GM19025 (cell line): Measurements from ENCODE around the gene RAPGEF2.
"Not testable (repeated sequence)": the region's sequence is repeated elsewhere in the genome, so short reads cannot be mapped to it uniquely, and the experiment has no call there.

Experiments
- ATAC-seq: cut with Tn5 transposase; IDR thresholded peaks from one replicate; pipeline ENCODE4 v1.9.1; 2021; ENCODE audit warnings: mild to moderate bottlenecking, low read depth, moderate library complexity; ENCODE audit not compliant: unreplicated experiment

RAPGEF2 gene

GRCh38 chr4:159097144-159097543, 5.7 kb upstream of the RAPGEF2 start:
- no peak for ATAC-seq

DNA sequence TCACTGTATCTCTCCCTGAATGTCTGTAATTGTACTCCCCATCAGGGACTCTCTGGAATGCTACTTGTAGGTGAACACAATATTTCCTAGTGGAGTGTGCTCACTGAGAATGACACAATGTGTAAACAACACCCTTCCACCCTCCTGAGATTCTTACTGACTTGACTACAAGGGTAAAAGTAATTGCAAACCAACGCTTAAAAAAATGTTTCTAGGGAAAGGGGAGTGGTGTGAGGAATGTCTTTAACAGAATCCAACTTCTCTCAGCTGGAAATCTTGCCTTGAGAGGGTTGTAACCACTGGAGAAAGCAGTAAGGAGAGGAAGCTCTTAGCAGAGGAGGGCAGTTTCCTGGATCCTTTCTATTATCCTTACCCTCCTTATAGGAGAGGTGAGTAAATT, 5.1 kb upstream of the RAPGEF2 start:
- no peak for ATAC-seq

DNA sequence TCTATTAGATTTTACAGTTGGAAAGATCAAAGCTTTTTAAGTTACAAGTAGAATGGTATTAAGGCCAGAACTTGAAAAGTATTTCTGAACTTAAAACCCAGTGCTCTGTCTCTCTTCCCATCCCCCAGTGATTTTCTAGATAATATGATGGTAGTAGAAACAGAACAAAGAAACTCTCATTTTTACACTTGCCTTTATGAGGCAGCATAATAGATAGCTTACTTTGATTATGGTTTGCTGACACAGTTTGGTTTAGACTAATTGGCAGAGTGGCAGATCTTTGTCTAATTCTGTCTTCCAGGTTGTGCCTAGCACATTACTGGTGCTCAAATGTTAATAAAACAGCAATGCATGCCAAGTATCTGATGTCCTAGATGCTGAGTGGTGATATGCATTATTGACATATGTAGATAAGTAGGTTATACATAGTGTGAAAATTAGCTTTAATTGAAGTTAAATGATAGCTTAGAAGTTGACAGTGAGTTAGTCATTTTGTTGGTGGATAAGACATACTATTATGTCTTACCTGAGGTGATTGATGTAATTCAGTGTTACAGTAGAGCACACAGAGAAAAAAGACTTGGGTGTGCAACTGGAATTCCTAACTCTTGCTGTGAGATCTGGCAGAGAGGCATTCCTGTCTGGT, 4.3 kb upstream of the RAPGEF2 start:
- ATAC-seq = no peak

DNA sequence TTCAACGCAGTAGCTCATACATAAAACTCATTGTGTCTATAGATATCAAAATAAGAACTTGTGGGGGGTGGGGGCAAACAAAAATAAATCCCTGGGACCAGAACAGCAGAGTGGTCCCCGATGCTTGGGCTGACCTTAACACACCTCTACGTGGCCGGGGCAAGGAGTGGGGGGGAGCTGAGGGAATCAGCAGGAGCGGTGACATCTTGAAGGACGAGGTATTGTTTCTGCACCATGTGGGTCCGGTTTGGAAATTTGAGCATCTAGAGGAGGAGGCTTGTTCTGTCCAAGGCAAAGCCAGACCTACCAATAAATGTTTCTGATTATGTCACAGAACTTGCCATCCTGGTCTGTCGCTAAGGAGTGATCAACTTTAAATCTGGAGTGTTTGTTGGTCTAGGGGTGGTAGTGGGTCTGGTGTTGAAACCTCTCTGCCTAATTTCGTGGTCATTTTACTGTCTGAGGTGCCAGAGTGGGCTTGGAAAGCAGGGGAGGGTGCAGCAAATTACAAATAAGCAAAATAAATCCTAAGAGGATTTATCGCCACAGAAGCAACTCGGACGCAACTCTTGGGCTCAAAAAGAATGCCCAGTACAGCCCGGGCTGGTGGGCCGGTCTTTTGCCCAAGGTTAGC, 774 bp upstream of the RAPGEF2 start:
- ATAC-seq = no peak

DNA sequence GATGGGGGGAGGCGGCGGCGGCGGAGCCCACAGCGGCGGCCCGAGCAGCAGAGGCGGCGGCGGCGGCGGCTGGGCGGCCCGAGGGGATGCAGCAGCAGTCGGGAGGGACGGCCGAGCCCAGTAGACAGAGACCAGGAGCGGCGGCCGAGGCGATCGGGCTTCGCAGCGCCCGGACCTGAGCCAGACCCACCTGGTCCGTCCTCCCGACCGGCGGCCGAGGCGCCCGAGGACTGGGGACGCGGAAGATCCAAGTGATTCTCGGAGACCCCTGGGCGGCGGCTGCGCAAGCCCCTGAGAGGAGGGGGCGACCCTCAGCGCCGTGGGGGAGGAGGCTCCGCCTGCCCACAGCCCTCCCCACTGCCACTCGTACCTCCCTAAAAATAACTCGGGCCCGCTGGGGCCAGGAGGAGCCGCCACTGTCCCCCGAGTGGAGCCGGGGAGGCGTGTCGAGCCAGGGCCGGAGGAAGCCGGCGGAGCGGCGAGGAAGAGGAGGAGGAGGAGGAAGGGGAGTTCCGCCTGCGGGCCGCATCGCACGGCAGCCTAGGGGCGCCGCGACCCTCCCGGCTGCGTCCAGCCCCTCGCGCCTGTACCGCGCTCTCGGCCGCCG, 608 bp downstream of the RAPGEF2 start:
- ATAC-seq = peak; percentile 20

DNA sequence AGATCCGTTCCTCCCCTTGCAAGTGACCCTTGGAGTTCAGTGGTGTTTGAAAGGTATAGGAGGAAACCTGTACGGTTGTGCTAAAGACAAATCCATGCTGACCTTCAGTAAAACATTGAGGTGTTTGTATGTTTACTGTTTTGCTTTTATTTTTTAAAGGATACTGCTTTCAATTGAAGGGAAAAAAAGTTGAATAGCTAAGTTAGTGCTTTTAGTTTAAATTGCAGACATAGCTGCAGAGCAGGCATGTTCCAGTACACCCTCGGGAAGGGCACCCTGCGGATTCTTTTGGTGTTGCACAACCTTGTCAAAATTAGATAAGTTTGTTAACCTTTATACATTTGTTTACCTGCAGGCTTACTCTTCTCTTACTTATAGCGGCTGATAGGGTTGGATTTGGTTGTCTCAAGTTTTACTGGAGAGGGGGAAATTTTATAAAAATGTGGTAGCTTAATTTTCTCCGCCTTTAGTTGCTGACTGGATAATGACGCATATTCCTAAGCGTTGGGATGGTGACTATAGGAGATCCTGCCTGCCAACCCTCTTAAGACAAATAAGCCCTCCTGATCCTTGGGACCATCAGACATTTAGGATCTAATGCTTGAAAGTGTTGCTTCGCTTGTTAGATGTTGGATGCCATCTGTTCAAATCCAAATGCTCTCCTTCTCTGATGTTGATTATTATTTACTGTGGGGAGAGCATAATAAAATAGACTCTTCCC, 2.0 kb downstream of the RAPGEF2 start:
- no peak for ATAC-seq

DNA sequence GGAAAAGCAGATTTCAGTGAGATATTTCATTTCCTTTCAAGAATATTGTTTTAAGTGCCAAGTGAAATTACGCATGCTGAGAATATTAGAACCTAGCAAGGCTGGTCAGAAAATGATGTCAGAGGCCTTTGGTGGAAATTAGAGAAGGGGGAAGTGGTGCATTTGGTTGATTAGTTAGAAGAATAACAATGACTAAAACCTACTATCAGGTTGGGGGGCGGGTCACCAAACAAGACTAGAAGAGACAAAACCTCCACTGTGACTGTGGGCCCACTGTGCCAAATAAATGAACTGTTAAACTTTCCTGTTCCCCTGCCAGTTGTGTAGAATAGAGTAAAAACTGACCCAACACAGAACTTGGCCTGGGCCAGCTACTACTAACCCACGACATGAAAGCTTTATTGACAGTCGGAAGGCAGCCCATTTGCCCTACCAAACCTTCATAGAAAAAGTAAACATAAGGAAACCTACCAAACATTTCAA, 2.9 kb downstream of the RAPGEF2 start:
- no peak for ATAC-seq

DNA sequence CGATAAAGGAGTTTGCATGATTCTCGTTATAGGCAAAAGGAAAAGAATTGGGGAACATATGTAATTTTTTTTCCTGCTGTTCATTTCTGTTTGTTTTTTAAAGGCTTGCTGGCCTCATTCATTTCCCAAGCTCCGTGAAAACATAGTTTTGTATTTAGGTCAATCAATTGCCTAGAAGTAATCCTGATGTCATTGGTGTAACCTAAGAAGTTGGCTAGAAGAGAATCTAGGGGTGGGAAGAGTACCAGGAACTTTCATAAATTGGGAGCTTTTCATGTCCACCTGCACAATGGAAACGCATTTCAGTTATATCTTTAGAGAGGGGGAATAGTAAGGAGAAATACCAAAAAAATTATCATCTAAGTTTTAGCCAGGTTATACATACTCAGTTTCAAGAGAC, 3.8 kb downstream of the RAPGEF2 start:
- ATAC-seq = no peak

GRCh38 chr4:159107203-159107925, 4.5 kb downstream of the RAPGEF2 start:
- ATAC-seq = no peak

DNA sequence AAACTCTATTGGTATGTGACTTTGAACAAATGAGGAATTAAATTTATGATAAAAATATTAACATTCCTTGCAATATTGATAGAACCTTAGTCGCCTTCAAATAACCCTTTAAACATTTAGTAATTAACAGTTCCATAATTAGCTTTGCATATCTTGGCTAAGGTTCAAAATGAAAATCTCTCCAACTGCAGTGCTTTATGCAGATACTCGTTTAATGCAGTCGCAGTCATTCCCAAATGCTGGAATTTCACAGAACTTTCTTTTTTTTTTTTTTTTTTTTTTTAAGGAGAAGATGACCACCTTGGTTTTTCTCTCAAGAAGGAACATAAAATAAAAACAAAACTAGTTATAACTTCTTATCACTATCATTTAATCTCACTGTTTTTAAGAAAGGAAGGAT, 5.2 kb downstream of the RAPGEF2 start:
- ATAC-seq = no peak

DNA sequence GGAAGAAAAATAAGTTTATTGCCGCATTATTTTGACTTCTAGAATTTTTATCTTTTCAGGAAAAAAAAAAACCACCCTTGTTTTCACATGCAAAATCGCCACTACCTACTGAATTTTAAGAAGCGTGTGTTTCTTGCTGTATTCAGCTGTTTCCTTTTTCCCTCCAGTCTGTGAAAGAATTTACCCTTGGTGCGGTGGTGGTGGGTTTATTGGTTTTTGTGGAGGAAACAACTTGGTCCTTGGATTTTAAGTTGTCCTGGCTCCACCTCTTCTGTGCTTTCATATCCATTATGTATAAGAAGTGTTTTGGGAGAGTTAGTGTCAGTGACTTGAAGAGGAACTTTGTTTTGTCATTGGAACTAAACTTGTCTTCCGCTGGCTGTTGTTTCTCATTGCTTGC, 8.1 kb downstream of the RAPGEF2 start:
- ATAC-seq = no peak

DNA sequence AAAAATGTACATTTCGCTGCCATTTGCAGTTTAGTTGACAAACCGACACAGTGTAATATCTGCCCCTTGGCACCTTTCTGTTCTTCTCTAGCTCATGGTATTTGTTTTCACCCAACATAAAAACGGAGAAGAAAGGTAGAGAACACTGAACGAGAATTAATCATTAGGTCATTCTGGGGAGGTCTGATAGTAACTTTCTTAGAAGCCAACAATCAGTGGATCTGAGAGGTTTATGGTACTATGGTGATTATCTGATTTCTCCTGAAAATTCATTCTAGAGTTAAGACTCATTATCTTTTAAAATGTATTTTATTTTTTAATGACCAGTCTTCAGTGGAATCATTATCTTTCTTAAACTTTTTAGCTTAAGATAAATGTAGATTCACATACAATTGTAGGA, 8.5 kb downstream of the RAPGEF2 start:
- ATAC-seq = no peak

DNA sequence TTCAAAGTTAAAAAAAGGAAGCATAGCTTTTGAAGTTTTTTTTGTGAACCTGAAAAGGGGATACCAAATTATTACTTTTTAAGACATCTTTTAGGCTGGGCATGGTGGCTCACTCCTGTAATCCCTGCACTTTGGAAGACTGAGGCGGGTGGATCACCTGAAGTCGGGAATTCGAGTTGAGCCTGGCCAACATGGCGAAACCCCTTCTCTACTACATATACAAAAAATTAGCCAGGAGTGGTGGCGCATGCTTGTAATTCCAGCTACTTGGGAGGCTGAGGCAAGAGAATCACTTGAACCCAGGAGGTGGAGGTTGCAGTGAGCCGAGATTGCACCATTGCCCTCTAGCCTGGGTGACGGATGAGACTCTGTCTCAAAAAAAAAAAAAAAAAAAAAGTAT, 10.5 kb downstream of the RAPGEF2 start:
- ATAC-seq = not testable (repeated sequence)

GRCh38 chr4:159116098-159116497, 13.2 kb downstream of the RAPGEF2 start:
- ATAC-seq = not testable (repeated sequence)

- not testable (repeated sequence) for ATAC-seq
These were observed 13.8 kb downstream of the RAPGEF2 start for GRCh38 chr4:159116693-159117092.

DNA sequence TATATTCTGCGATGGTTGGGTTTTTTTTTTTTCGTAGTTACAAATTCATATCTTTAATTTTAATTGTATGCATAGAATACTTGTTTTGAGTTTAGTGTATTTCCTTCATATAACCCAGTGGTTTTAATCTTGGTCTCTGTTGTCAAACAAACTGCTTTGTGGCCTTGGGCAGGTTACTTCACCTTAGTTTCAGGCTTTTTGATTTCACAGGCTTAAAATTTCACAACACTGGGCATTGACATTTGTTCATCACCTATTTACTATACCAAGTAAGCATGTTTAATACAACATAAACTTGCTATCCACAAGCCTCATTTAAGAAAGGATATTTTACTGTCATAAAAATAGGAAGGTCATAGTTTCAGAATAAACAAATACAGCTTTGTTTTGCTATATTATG, 14.7 kb downstream of the RAPGEF2 start:
- no peak for ATAC-seq

DNA sequence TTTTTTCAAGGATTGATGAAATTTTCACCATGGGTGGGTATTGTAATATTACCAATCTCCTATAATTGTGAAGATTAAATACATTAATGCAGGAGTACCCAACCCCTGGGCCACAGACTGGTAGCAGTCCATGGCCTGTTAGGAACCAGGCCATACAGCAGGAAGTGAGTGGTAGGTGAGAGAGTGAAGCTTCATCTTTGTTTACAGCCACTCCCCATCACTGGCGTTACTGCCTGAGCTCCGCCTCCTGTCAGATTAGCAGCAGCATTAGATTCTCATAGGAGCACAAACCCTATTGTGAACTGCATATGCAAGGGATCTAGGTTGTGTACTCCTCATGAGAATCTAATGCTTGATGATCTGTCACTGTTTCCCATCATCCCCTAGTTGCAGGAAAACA, 15.1 kb downstream of the RAPGEF2 start:
- no peak for ATAC-seq

GRCh38 chr4:159121371-159121770, 18.5 kb downstream of the RAPGEF2 start:
- ATAC-seq = no peak

- ATAC-seq = no peak
These were observed 23.8 kb downstream of the RAPGEF2 start for GRCh38 chr4:159126716-159127115.

- no peak for ATAC-seq
These were observed 25.1 kb downstream of the RAPGEF2 start for GRCh38 chr4:159127745-159128518.
